WTC11 (cell line): ENCODE measurements around the gene LTK. TPM values are rescaled to one million over a fixed set of nuclear protein-coding genes. Genes with fewer than 3 reads are reported as not detected.
A peak's percentile ranks its signal among the peaks of the same experiment; 100 is the strongest.

ENCODE experiments used
- ATAC-seq: fragments of 200-7000 bp; cut with Tn5 transposase; 2 replicates; pipeline ENCODE4 v1.10.0; 2021; ENCODE audit warnings: mild to moderate bottlenecking, moderate library complexity
- CTCF ChIA-PET: fragments of 300-600 bp; sonication (Branson Sonifier 250); formaldehyde crosslinking; loops from one replicate; lab custom pipeline; 2021; ENCODE audit warnings: antibody characterized with exemption; lab: Charles Lee
- POLR2A ChIA-PET: fragments of 350-600 bp; sonication (Branson Sonifier 250); formaldehyde crosslinking; loops from one replicate; lab custom pipeline; 2021; ENCODE audit warnings: antibody characterized with exemption; lab: Charles Lee
- DNase-seq: peaks from one replicate; pipeline ENCODE4 v3.0.0; 2021; ENCODE audit warnings: low spot score
- H3K27ac Mint-ChIP-seq: 2 replicates; pipeline ENCODE4 v1.8.0; 2021; ENCODE audit warnings: mixed read lengths
- H3K27me3 Mint-ChIP-seq: 2 replicates; pipeline ENCODE4 v1.8.0; 2021; ENCODE audit warnings: low read depth, mild to moderate bottlenecking, moderate library complexity, mixed read lengths
- H3K36me3 Mint-ChIP-seq: 2 replicates; pipeline ENCODE4 v1.8.0; 2021; ENCODE audit warnings: mixed read lengths
- H3K4me1 Mint-ChIP-seq: 2 replicates; pipeline ENCODE4 v1.8.0; 2022; ENCODE audit warnings: mixed read lengths
- H3K4me3 Mint-ChIP-seq: 2 replicates; pipeline ENCODE4 v1.8.0; 2021; ENCODE audit warnings: mild to moderate bottlenecking, moderate library complexity, mixed read lengths
- H3K9me3 Mint-ChIP-seq: 2 replicates; pipeline ENCODE4 v1.8.0; 2021; ENCODE audit warnings: mixed read lengths
- ARID4B ChIP-seq: sonication (generic); formaldehyde crosslinking; IDR thresholded peaks from 2 replicates; pipeline ENCODE4 v1.8.0; 2023; ENCODE audit warnings: missing genetic modification reagents, mild to moderate bottlenecking, borderline replicate concordance
- ESRRA ChIP-seq: sonication (generic); formaldehyde crosslinking; IDR thresholded peaks from 2 replicates; pipeline ENCODE4 v1.8.1; 2022; ENCODE audit warnings: mild to moderate bottlenecking, missing genetic modification reagents, borderline replicate concordance
- HMGXB4 ChIP-seq: sonication (generic); formaldehyde crosslinking; IDR thresholded peaks from 2 replicates; pipeline ENCODE4 v1.8.1; 2023; ENCODE audit warnings: mild to moderate bottlenecking, moderate library complexity, missing genetic modification reagents
- IRF1 ChIP-seq: sonication (generic); formaldehyde crosslinking; IDR thresholded peaks from 2 replicates; pipeline ENCODE4 v1.8.0; 2023; ENCODE audit warnings: missing genetic modification reagents
- PREB ChIP-seq: sonication (generic); formaldehyde crosslinking; IDR thresholded peaks from 2 replicates; pipeline ENCODE4 v1.8.1; 2022; ENCODE audit warnings: mild to moderate bottlenecking, missing genetic modification reagents, moderate library complexity, borderline replicate concordance
- SP1 ChIP-seq: sonication (generic); formaldehyde crosslinking; conservative IDR thresholded peaks from 2 replicates; pipeline ENCODE4 v1.8.1; 2022; ENCODE audit warnings: missing genetic modification reagents
- STAT6 ChIP-seq: sonication (generic); formaldehyde crosslinking; conservative IDR thresholded peaks from 2 replicates; pipeline ENCODE4 v1.8.1; 2023; ENCODE audit warnings: mild to moderate bottlenecking, low read depth, missing genetic modification reagents, moderate library complexity
- ZMAT4 ChIP-seq: fragments of 250-450 bp; sonication (Bioruptor Pico); IDR thresholded peaks from 2 replicates; pipeline ENCODE4 v1.9.0; 2021; ENCODE audit warnings: mild to moderate bottlenecking
- ZNF396 ChIP-seq: fragments of 250-450 bp; sonication (Bioruptor Pico); IDR thresholded peaks from 2 replicates; pipeline ENCODE4 v1.8.0; 2021; ENCODE audit warnings: mild to moderate bottlenecking, moderate library complexity, borderline replicate concordance
- ZSCAN18 ChIP-seq: fragments of 250-450 bp; sonication (Bioruptor Pico); IDR thresholded peaks from 2 replicates; pipeline ENCODE4 v2.1.2; 2022; ENCODE audit warnings: mild to moderate bottlenecking, moderate library complexity
- total RNA-seq: library from RNA; stranded (reverse); gene quantifications from 3 replicates; pipeline ENCODE4 v1.2.3, GENCODE V29; 2021

Gene LTK
- total RNA-seq, 1 experiment from 2014 or later = 0.66 TPM

GRCh38 chr15:41511899-41512369 lies 1.7 kb downstream of the LTK start (continued):
- TF ChIP-seq ZSCAN18 (CRISPR knock-in tag) (no peak), ZNF396 (CRISPR knock-in tag) (no peak), STAT6 (CRISPR knock-in tag) (no peak), PREB (no peak), IRF1 (CRISPR knock-in tag) (no peak)

GRCh38 chr15:41511331-41511898 lies 2.2 kb downstream of the LTK start:
- ChIA-PET POLR2A (no interaction called here), CTCF (interaction anchor here (1.0 to 1.5 kb wide), 6 partner anchors 11 to 262 kb away, joined by 3 to 6 read pairs (median 4); partner anchors contain the start of genes ITPKA and MAPKBP1)
- H3K4me3 Mint-ChIP-seq = peak overlapping the region; percentile 20; the same call in 1 of the 2 replicates
- no peak overlapping the region for H3K27ac Mint-ChIP-seq
- peak; percentile 21 for ATAC-seq
- peak; percentile 68 for TF ChIP-seq HMGXB4 (CRISPR knock-in tag)
- TF ChIP-seq ESRRA (CRISPR knock-in tag) = no peak
- TF ChIP-seq ARID4B (CRISPR knock-in tag) = 0 out of 2 replicates have a peak, but pooled peaks have one; percentile 24
- no peak for TF ChIP-seq ZMAT4 (CRISPR knock-in tag)
- 0 out of 2 replicates have a peak, but pooled peaks have one; percentile 3 for TF ChIP-seq SP1 (CRISPR knock-in tag)
- TF ChIP-seq, all 79 proteins: peak for 3
- Mint-ChIP-seq H3K4me1 (peaks cover 18% of the 10 kb centered on the region), H3K9me3 (no peaks in the 10 kb centered on the region), H3K27me3 (peaks cover 84% of the 10 kb centered on the region), H3K36me3 (peaks cover 2% of the 10 kb centered on the region)
- peak; percentile 53 for DNase-seq
